Mucosa of gallbladder (tissue), 1 donor: ENCODE data around the gene MTUS2. TPM values are rescaled to one million over a fixed set of nuclear protein-coding genes. Genes with fewer than 3 reads are reported as not detected.
A peak's percentile ranks its signal among the peaks of the same experiment; 100 is the strongest.
"Not testable (repeated sequence)": the region's sequence is repeated elsewhere in the genome, so short reads cannot be mapped to it uniquely, and the experiment has no call there.

Experiments used
- DNase-seq: peaks from one replicate; pipeline ENCODE4 v3.0.0-alpha.2; 2020; ENCODE audit warnings: low spot score
- total RNA-seq: library from RNA; stranded (reverse); gene quantifications from one replicate; pipeline ENCODE4 v1.2.1, GENCODE V29; 2021
- donor health status: DM: no; HTN: no; CAD: no.

MTUS2 gene
- total RNA-seq, 1 donor from 2014 or later = 1.5 TPM

GRCh38 chr13:29318741-29319140 lies 498.6 kb downstream of the MTUS2 start:
- no peak for DNase-seq

- no peak for DNase-seq
These were observed 499.3 kb downstream of the MTUS2 start for GRCh38 chr13:29319451-29319850.

GRCh38 chr13:29323954-29324353 lies 503.8 kb downstream of the MTUS2 start:
- DNase-seq = no peak

- DNase-seq = no peak
These were observed 504.5 kb downstream of the MTUS2 start for GRCh38 chr13:29324601-29325000.

- DNase-seq = no peak
These were observed 508.4 kb downstream of the MTUS2 start for GRCh38 chr13:29328501-29328900.

GRCh38 chr13:29336356-29336755 lies 516.2 kb downstream of the MTUS2 start:
- DNase-seq = no peak

GRCh38 chr13:29339386-29340272 lies 519.5 kb downstream of the MTUS2 start:
- DNase-seq = no peak

- DNase-seq = not testable (repeated sequence)
These were observed 525.9 kb downstream of the MTUS2 start for GRCh38 chr13:29345860-29346582.

GRCh38 chr13:29355029-29355428 lies 534.9 kb downstream of the MTUS2 start:
- no peak for DNase-seq

- no peak for DNase-seq
These were observed 539.0 kb downstream of the MTUS2 start for GRCh38 chr13:29359181-29359580.

- DNase-seq = no peak
These were observed 541.6 kb downstream of the MTUS2 start for GRCh38 chr13:29361716-29362115.

- DNase-seq = peak; percentile 50
These were observed 542.9 kb downstream of the MTUS2 start for GRCh38 chr13:29362849-29363604.

- peak; percentile 14 for DNase-seq
These were observed 549.1 kb downstream of the MTUS2 start for GRCh38 chr13:29369060-29369743.

- no peak for DNase-seq
These were observed 559.1 kb downstream of the MTUS2 start for GRCh38 chr13:29379281-29379680.

- DNase-seq = no peak
These were observed 559.7 kb downstream of the MTUS2 start for GRCh38 chr13:29379865-29380264.

- DNase-seq = no peak
These were observed 561.9 kb downstream of the MTUS2 start for GRCh38 chr13:29382021-29382420.

- no peak for DNase-seq
These were observed 563.3 kb downstream of the MTUS2 start for GRCh38 chr13:29383476-29383875.

GRCh38 chr13:29384466-29384865 lies 564.3 kb downstream of the MTUS2 start:
- DNase-seq = no peak

GRCh38 chr13:29384871-29385270 lies 564.7 kb downstream of the MTUS2 start:
- no peak for DNase-seq

GRCh38 chr13:29386246-29386645 lies 566.1 kb downstream of the MTUS2 start:
- no peak for DNase-seq

GRCh38 chr13:29390598-29390997 lies 570.5 kb downstream of the MTUS2 start:
- not testable (repeated sequence) for DNase-seq

- no peak for DNase-seq
These were observed 576.3 kb downstream of the MTUS2 start for GRCh38 chr13:29396446-29396845.
